ENCODE data around the gene TJAP1. TPM values are rescaled to one million over a fixed set of nuclear protein-coding genes. Genes with fewer than 3 reads are reported as not detected.

The TJAP1 gene
- polyA plus RNA-seq, 1 donor (not counting 4 experiments of a cell fraction or from before 2014, with no cell fraction given) = 23.3 TPM

DNA sequence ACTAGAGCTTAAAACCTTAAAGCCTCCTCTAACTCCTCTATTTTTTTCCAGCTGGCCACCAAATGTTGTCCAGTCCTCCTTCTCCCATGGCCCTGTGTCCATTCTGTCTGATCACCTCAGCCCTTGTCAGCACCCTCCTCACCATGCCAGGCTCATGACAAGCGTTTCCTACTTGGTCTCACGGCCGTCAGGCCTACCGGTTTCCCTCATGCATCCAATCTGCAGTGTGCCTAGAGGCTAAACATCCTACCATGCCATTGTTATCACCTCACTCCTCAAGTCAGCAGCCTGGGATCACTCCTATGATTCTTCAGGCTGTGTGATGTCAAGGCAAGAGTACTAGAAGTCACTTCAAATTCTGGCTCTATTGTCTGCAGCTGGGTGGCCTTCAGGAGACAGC is 9.6 kb upstream of the TJAP1 start:
- no peaks in the 10 kb centered on the region for H3K9me1 ChIP-seq (ENCODE audit: control insufficient read depth, extremely low read depth, insufficient read depth, low read length)
- no peak overlapping the region for H2AFZ ChIP-seq (ENCODE audit: control insufficient read depth, low read length)
- FAIRE-seq (no peak), DNase-seq (ENCODE audit: low read depth, low spot score) (no peak)
- no peaks in the 10 kb centered on the region for H3K36me3 ChIP-seq (ENCODE audit: control insufficient read depth in 2 of 2, extremely low read depth in 1 of 2, insufficient read depth in 2 of 2, low read length in 2 of 2)
- H3K9ac ChIP-seq (ENCODE audit: control insufficient read depth, extremely low read depth, insufficient read depth, low read length) = no peak overlapping the region
- H3K4me1 ChIP-seq (ENCODE audit: control insufficient read depth, extremely low read depth, insufficient read depth, low read length) = peaks cover 29% of the 10 kb centered on the region
- dilution Hi-C loops (cut with MboI; ENCODE audit: extremely low pct_ligation_motif_present, low sequenced_read_pairs) = no loop called here
- H4K20me1 ChIP-seq (ENCODE audit: control insufficient read depth, extremely low read depth, insufficient read depth, low read length) = no peaks in the 10 kb centered on the region
- no peaks in the 10 kb centered on the region for H3K9me3 ChIP-seq (ENCODE audit: control insufficient read depth, low read depth, low read length)
- H3K27ac ChIP-seq (ENCODE audit: control insufficient read depth, insufficient read depth, low read length) = no peak overlapping the region
- no peaks in the 10 kb centered on the region for H3K79me2 ChIP-seq (ENCODE audit: control insufficient read depth, insufficient read depth, low read length)
- H3K4me2 ChIP-seq (ENCODE audit: control insufficient read depth, extremely low read depth, insufficient read depth, low read depth, low read length) = no peak overlapping the region
- no peaks in the 10 kb centered on the region for H3K27me3 ChIP-seq (ENCODE audit: control insufficient read depth, extremely low read depth, insufficient read depth, low read length)
- H3K4me3 ChIP-seq (ENCODE audit: control insufficient read depth in 2 of 3, extremely low read depth in 1 of 3, insufficient read depth in 2 of 3, low read depth in 1 of 3, low read length in 3 of 3) = no peak overlapping the region
- TF ChIP-seq, protein P1, sequence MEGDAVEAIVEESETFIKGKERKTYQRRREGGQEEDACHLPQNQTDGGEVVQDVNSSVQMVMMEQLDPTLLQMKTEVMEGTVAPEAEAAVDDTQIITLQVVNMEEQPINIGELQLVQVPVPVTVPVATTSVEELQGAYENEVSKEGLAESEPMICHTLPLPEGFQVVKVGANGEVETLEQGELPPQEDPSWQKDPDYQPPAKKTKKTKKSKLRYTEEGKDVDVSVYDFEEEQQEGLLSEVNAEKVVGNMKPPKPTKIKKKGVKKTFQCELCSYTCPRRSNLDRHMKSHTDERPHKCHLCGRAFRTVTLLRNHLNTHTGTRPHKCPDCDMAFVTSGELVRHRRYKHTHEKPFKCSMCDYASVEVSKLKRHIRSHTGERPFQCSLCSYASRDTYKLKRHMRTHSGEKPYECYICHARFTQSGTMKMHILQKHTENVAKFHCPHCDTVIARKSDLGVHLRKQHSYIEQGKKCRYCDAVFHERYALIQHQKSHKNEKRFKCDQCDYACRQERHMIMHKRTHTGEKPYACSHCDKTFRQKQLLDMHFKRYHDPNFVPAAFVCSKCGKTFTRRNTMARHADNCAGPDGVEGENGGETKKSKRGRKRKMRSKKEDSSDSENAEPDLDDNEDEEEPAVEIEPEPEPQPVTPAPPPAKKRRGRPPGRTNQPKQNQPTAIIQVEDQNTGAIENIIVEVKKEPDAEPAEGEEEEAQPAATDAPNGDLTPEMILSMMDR (optimal IDR thresholded peaks at IDR 0.05 in 1 of 3, IDR thresholded peaks at IDR 0.05 in 1 of 3, conservative IDR thresholded peaks at IDR 0.05 in 1 of 3; ENCODE audit: extremely low read depth in 1 of 3, insufficient read depth in 2 of 3, low read length in 3 of 3) = no peak
- no peak for TF ChIP-seq EZH2 (IDR thresholded peaks at IDR 0.05; ENCODE audit: low read length)

- dilution Hi-C loops (cut with MboI; ENCODE audit: extremely low pct_ligation_motif_present, low sequenced_read_pairs) = no loop called here
- H3K4me2 ChIP-seq (ENCODE audit: control insufficient read depth, extremely low read depth, insufficient read depth, low read depth, low read length) = no peak overlapping the region
- no peaks in the 10 kb centered on the region for H3K27me3 ChIP-seq (ENCODE audit: control insufficient read depth, extremely low read depth, insufficient read depth, low read length)
- H4K20me1 ChIP-seq (ENCODE audit: control insufficient read depth, extremely low read depth, insufficient read depth, low read length) = no peaks in the 10 kb centered on the region
- H3K4me1 ChIP-seq (ENCODE audit: control insufficient read depth, extremely low read depth, insufficient read depth, low read length) = peaks cover 29% of the 10 kb centered on the region
- no peaks in the 10 kb centered on the region for H3K9me3 ChIP-seq (ENCODE audit: control insufficient read depth, low read depth, low read length)
- no peak for DNase-seq (ENCODE audit: low read depth, low spot score)
- TF ChIP-seq EZH2 (IDR thresholded peaks at IDR 0.05; ENCODE audit: low read length) = no peak
- TF ChIP-seq, protein P1 (optimal IDR thresholded peaks at IDR 0.05 in 1 of 3, IDR thresholded peaks at IDR 0.05 in 1 of 3, conservative IDR thresholded peaks at IDR 0.05 in 1 of 3; ENCODE audit: extremely low read depth in 1 of 3, insufficient read depth in 2 of 3, low read length in 3 of 3) = no peak
- no peak overlapping the region for H3K27ac ChIP-seq (ENCODE audit: control insufficient read depth, insufficient read depth, low read length)
- H3K9ac ChIP-seq (ENCODE audit: control insufficient read depth, extremely low read depth, insufficient read depth, low read length) = no peak overlapping the region
- no peak overlapping the region for H2AFZ ChIP-seq (ENCODE audit: control insufficient read depth, low read length)
- no peaks in the 10 kb centered on the region for H3K36me3 ChIP-seq (ENCODE audit: control insufficient read depth in 2 of 2, extremely low read depth in 1 of 2, insufficient read depth in 2 of 2, low read length in 2 of 2)
- no peaks in the 10 kb centered on the region for H3K9me1 ChIP-seq (ENCODE audit: control insufficient read depth, extremely low read depth, insufficient read depth, low read length)
- H3K4me3 ChIP-seq (ENCODE audit: control insufficient read depth in 2 of 3, extremely low read depth in 1 of 3, insufficient read depth in 2 of 3, low read depth in 1 of 3, low read length in 3 of 3) = no peak overlapping the region
- H3K79me2 ChIP-seq (ENCODE audit: control insufficient read depth, insufficient read depth, low read length) = no peaks in the 10 kb centered on the region
- no peak for FAIRE-seq
These were observed 9.1 kb upstream of the TJAP1 start for GRCh38 chr6:43468240-43468639.

Measured in keratinocyte (primary cell).